ENCODE results near the gene MED13.
"Not testable (repeated sequence)": the region's sequence is repeated elsewhere in the genome, so short reads cannot be mapped to it uniquely, and the experiment has no call there.

The MED13 gene

DNA sequence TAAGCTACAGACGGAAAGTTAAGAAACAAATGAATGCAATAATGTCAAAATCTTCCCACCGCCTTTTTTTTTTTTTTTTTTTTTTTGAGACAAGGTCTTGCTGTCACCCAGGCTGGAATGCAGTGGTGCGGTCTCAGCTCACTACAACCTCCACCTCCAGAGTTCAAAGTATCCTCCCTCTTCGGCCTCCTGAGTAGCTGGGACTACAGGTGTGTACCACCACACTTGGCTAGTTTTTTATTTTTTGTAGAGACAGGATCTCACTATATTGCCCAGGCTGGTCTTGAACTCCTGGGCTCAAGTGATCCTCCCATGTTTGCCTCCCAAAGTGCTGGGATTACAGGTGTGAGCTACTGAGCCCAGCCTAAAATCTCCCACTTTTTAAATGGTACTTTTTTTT, 66.5 kb downstream of the MED13 start:
- not testable (repeated sequence) for DNase-seq (ENCODE audit: low read depth in 3 of 3)

DNA sequence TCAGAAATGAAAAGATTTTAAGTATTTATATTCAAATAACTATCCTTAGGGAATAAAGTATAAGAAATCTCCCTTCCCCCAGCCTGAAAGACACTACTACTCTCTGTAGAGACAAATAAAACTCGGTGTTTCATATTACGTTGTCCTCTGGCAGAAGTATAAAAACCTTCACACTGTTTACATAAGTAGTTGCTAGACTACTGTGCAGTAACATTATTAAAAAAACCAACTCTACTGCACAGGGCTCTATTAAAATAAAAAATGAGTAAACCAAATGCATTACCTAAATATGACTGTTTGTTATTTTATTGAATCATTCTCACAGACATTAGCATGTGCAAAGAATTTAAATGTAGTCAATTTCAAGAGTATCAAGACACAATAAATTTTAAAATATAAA, 67.4 kb downstream of the MED13 start:
- no peak for DNase-seq (ENCODE audit: low read depth in 3 of 3)

DNA sequence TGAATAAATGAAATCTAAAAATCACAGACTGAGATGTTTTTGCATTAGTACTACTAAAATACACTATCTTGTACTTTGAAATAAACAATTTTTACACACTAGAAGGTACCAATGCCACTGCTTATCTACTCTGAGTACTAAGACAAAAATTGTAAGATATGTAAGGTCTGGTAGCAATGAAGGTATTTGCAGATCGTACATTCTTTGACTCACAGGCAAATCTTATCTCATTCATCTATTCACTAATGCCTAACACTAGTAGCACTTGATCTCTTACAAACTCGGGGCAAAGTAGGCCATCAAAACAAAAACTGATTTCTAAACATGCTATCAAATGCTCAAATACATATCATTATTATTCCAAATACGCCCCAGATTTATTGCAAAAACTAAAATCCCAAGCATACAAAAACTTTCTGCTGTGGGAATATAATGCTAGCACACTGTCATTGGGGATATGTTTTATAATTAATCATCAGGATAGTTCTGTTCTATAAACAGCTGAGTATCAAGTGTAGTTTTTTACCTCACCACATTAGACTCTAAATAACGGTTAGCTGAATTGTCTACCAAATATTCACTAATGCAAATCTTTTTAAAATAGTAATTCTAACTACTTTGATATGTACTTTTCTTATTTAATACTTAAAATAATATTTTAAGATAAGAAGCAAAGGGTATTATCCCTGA, 68.0 kb downstream of the MED13 start:
- DNase-seq (ENCODE audit: low read depth in 3 of 3): no peak

DNA sequence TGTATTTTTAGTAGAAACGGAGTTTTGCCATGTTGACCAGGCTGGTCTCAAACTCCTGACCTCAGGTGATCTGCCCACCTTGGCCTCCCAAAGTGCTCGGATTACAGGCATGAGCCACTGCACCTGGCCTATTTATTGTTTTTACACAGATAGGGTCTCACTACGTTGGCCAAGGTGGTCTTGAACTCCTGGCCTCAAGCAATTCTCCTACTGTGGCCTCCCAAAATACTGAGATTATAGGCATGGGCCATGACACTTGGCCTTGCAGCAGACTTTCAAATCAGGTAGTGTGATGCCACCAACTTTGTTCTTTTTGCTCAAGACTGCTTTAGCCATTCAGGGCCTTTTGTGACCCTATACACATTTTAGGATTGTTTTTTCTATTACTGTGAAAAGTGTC, 75.6 kb downstream of the MED13 start:
- DNase-seq (ENCODE audit: low read depth in 3 of 3): no peak

DNA sequence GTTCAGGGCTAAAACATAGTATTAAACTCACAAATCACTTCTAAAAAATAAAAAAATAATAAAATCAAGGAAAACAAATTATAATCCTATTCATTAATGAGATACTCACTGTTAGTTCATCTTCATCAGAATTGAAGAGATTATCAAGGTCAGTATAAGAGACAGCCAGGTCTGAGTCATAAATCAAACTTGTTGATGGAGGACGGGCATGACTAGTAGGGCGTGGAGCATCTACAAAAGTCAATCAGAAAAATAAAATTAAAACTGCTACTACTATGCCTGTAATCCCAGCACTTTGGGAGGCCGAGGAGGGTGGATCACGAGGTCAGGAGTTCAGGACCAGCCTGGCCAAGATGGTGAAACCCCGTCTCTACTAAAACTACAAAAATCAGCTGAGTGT, 78.2 kb downstream of the MED13 start:
- no peak for DNase-seq (ENCODE audit: low read depth in 3 of 3)

DNA sequence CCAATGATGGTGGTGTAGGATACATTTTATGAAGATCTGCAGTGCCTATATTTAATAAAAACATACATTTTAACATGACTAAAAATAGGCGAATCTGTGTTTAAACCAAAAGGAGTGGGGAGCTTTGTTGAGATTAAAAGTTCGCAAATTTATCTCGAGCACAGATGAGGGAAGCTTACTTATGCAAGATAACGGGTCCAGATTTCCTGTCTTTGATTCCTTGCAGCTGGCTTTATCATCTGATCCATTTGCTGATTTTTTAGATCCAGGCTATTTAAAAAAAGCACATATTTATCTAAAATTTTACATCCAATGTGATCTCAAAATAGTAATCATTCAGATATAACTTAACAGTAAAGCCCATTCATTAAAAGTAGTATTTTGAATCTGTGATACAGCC, 80.3 kb downstream of the MED13 start:
- DNase-seq (ENCODE audit: low read depth in 3 of 3): no peak

DNA sequence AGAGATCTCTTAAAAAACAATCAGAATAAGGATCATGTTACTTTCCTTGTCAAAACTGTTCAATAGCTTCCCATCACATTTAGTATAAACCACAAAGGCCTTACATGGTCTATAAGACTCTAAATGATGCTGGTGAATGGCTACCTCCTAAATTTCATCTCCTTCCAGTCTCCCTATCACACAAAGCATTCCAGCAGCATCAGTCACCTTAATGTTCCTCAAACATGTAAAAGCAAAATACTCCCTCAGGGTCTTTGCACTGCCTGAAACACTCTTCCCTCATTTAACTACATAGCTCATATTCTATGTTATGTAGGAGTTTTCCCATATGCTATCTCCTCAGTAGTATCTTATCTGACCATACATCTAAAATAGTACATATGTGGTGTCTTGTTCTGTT, 83.8 kb downstream of the MED13 start:
- no peak for DNase-seq (ENCODE audit: low read depth in 3 of 3)

DNA sequence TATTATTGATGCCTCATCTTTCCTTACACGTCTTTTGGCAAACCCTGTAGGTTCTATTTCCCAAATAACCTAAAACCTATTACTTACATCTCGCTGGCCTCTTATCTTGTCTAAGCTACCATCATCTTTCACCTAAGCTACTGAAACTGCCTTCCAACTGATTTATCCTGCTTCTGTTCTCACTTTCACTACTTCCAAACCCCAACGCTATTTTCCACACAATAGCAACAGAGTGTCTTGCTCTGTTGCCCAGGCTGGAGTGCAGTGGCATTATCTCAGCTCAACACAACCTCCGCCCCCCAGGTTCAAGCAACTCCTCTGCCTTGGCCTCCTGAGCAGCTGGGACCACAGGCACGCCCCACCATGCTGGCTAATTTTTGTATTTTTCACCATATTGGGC, 84.5 kb downstream of the MED13 start:
- DNase-seq (ENCODE audit: low read depth in 3 of 3): no peak

DNA sequence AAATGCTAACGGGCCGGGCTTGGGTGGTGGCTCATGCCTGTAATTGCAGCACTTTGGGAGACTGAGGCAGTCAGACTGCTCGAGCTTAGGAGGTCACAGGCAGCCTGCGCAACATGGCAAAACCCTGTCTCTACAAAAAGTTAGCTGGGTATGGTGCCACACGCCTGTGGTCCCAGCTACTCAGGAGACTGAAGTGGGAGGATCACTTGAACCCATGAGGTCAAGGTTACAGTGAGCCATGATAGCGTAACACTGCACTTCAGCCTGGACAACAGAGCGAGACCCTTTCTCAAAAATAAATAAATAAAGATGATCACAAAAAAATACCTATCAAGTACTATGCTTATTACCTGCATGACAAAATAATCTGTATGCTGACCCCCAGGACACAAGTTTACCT, 91.0 kb downstream of the MED13 start:
- no peak for DNase-seq (ENCODE audit: low read depth in 3 of 3)

DNA sequence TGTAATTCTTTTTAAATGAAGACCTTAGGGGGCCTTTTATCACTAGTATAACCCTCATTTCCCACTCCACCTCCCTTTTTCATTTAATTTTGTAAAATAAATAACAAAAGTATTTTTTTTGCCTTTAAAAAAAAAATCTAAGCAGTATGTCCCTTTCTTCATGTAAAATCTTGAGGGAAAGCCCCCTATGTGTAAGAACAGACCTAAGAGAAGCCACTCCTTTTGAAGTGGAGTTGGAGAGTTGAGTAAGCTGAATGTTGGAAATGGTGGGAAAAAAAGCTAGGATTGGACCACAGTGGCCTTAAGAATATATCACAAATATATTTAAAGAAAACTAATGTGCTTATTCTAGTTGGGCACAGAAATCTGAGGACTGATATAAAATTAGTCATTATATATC, 92.8 kb downstream of the MED13 start:
- DNase-seq (ENCODE audit: low read depth in 3 of 3): no peak

DNA sequence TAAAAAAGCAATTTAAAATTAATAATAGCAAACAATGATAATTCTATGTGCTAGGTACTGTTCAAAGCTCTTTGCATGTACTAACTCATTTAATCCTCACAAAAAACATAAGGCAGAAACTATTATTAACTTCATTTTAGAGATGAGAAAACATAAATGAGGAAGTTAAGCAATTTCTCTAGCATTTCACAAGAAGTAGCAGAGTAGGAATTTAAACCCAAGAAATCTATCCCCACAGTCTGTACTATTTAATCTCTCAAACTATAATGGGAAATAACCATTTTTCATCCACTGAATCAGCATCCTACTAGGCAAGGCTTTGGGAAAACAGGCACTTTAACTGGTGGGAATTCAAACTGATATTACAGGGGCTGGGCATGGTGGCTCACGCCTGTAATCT, 95.0 kb downstream of the MED13 start:
- DNase-seq (ENCODE audit: low read depth in 3 of 3): no peak

DNA sequence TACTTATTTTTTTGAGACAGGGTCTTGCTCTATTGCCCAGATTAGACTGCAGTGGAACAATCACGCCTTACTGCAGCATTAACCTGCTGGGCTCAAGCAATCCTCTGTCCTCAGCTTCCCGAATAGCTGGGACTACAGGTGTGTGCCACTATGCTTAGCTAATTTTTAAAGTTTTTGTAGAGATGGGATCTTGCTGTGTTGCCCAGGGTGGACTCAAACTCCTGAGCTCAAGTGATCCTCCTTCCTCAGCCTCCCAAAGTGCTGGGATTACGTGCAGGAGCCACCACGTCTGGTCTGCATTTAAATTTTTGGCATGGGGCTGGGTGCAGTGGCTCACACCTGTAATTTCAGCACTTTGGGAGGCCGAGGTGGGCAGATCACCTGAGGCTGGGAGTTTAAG, 96.3 kb downstream of the MED13 start:
- DNase-seq (ENCODE audit: low read depth in 3 of 3): no peak

DNA sequence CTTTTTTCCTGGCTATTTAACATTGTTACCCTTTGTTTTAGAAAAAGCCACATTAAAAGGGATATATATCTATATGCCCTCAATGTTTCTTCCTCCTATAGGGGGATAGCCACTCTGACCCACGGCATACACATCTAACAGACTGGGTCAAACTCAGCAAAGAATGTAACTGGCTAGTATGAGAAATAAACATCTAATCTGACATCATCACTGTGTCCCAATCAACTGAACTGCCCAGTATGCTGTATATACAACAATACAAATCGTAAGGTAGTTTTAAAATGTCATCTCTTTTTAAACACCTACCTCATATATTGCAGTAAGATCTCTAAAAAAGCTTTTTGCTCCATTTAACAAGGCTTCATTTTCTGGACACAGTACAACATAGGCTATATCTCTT, 97.3 kb downstream of the MED13 start:
- DNase-seq (ENCODE audit: low read depth in 3 of 3): no peak

DNA sequence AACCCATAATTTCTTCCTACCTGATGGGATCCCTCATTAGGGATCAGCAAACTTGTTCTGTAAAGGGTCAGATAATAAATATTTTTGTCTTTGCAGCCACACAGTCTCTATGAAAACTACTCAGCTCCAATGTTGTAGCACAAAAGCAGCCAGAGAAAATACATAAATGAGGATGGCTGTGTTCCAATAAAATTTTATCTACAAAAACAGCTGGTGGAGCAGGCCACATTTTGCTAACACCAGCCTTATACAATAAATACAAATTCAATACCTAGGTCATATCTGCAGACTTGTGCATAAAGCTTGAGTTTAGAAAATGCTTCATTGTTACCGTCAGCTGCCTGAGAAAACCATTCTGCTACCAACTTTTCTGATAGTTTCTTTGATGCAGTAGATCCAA, 98.9 kb downstream of the MED13 start:
- DNase-seq (ENCODE audit: low read depth in 3 of 3): no peak

DNA sequence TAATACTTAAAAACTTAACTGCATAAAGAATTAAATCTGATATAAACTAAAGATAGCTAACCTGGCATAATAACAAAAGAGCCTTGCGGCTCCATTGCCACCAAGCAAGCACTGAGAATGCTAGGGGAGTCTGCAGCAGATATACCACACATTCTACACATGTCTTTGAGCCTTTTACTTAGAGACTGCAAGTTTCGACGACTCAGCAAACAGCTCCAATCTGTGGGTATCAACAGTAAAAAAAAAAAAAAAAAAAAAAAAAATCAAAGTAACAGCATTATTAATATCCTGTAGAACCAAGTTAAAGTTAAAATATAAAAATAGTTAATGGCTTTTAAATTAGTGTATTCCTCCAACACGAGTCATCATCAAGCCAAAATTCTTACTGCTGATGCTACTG, 109.5 kb downstream of the MED13 start:
- no peak for DNase-seq (ENCODE audit: low read depth in 3 of 3)

DNA sequence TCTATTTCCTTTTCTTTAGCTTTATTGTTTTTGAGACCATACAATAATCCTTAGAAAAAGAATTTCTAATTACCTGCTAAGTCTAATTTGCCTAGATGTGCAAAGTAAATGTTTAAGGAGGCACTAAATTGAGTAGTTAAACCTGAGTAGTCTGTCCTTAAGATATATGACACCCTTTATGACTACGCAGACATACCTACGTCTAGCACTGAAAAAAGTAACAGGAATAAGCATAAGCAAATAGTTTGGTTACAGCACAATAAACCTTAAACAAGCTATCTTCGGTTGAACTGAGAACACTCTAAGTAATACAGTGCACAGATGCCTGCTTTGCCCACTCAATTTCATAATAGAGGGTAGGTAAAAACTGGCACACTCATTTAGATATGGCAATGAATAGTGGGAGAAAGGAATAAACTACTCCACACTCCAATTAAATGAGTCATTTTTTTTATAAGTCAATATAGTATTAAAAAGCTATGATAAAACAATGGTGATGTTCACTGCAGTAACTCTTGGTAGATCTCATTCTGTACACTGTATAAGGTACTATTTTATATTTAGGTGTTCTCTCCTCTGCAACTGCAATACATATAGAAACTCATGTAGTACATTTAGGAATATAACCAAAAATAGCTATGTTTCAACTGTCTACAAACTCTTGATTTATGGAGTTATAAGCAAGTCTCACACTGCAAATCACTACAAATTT, 117.6 kb downstream of the MED13 start:
- DNase-seq (ENCODE audit: low read depth in 3 of 3): no peak

DNA sequence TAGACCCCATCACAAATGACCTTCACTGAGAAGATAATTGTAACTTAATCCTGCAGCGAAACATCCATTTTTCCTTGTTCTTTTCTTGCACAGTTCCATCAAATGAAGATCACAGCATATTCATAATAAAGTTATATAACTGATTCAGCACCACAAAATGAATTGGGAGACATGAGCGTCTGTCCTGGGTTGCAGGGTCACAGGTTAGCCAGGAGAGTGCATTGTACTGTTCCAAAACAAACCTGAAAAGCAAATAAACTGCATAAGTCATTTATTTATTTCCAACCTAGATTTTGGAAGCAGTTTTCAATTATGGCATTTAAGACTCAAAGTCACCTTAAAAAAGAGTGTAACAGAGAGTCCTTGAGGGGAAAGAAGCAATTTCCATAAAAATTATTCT, 118.7 kb downstream of the MED13 start:
- no peak for DNase-seq (ENCODE audit: low read depth in 3 of 3)

DNA sequence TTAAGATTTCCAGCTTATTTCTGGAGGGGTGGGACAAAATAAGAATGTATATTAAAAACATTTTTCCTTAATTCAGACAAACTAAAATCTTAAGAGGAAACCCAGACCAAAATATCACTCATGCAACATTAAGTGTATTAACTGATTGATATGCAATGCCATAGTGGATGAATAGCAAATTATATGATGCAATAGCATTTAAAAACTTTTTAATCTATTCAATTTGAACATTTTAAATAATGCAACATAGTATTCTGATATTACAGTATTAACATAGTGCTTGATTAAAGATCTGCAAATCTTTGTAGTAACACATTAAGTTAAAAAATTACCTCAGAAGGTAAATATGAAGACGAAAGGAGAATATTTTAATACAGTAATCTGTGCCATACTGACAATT, 122.0 kb downstream of the MED13 start:
- DNase-seq (ENCODE audit: low read depth in 3 of 3): no peak

DNA sequence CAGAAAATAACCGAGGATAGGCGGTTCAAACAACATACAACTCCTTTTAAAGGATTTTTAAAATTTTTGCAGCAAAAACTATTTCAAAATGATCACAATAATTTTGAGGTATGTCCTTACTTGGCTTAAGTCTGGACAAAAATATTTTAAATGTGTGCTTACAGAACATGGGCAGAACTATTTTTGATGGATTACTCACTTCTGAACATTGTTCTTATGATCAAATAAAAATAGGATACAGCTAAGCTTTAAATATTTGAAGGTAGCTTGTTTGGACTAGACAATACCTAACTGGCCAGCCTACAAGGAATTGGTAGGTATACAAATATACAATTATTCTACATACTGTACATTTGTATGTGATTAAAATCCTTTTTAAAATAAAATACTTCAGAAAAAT, 123.0 kb downstream of the MED13 start:
- no peak for DNase-seq (ENCODE audit: low read depth in 3 of 3)

DNA sequence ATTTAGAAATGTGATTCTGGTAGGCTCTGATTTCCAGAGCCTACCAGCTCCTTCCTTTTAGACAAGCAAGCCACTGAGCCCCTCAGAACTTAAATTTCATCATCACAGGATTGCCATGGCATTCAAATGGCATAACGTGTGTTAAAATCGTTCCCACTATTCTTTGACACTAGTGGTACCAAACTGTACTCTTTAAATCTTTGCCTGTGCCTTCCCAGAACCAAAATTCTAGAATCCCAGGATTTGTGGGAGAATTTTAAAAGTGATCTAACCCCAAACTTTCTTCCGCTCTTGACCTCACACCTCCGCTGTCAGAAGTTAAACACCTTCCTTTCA, 137.0 kb downstream of the MED13 start:
- no peak for DNase-seq (ENCODE audit: low read depth in 3 of 3)

DNA sequence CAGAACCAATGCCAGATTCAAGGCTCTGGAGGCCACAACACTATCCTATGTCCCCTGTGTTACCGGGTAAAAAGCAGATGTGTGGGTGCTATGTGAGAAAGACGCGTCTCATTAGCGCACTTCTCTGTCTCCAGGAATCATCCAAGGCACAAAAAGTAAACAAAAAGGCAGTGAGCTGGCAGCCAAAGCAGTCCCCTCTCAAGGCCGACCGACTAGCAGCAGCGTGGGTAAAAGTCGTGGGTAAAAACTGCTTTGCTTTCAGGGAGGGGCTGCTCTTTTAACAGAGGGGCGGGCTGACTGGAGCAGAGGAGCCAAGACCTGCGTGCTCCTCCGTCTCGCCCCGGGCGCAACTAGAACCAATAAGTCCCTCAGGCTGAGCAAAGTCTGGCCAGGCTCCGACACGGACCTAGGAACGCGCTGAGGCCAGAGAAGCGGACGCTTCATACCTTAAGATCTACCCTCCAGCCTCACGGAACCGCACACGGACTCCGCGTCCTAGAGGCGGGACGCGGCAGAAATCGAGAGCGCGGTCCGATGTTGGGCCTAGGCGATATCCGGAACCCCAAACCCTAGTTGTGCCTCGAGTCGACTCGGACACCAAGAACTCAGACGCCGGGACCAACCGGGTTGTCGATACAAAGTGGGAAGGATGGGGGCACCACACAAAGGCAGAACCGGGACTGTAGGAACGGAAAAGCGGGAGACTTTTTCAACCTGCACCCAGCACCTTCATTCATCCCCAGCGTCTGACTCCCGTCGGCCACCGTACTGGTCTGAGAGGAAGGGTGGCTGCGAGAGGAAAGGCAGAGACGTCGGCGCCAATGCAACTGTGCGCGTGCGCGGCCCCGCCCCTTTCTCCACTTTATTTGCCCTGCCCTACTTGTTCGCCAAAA, 137.6 kb downstream of the MED13 start, which contains the start of gene INTS2:
INTS2 (minus strand) TSS at position 775 of the 893 bp plus-strand sequence. CDS start 1,338 bp downstream, outside the sequence.
- DNase-seq (ENCODE audit: low read depth in 3 of 3): peak; percentile 92

DNA sequence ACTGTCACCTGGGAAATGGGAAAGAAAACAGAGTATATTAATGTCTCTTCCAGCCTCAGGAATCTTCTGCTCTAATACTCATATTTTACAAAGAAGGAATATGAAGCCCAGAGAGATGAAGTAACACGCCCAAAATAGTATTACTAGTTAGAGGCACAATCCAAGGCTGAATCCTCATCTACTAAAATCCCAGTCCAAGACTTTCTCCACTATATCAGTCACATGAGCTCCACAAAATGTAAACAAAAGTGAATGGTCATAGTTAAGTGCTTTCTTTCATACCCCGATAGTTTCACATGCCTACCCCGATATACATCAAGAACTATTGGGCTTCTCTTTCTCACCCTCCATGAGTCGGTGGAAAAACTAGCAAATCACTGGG, 138.3 kb downstream of the MED13 start:
- DNase-seq (ENCODE audit: low read depth in 3 of 3): no peak

DNA sequence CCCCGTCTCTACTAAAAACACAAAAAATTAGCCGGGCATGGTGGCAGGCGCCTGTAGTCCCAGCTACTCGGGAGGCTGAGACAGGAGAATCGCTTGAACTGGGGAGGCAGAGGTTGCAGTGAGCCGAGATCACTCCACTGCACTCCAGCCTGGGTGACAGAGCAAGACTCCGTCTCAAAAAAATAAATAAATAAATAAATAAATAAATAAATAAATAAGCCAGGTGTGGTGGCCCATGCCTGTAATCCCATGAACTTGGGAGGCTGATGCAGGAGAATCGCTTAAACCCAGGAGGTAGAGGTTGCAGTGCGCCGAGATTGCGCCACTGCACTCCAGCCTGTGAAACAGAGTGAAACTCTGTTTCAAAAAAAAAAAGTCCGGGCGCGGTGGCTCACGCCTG, 149.9 kb downstream of the MED13 start:
- not testable (repeated sequence) for DNase-seq (ENCODE audit: low read depth in 3 of 3)
